CD4-positive, alpha-beta memory T cell (primary cell): Measurements from ENCODE around the gene MASP1. TPM values are rescaled to one million over a fixed set of nuclear protein-coding genes. Genes with fewer than 3 reads are reported as not detected.

Experiments used
- CTCF ChIA-PET: fragments of 350-600 bp; sonication (Branson Sonifier 250); formaldehyde crosslinking; loops from one replicate; lab custom pipeline; 2021; ENCODE audit warnings: inconsistent platforms; ENCODE audit not compliant: partially characterized antibody; lab: Charles Lee
- POLR2A ChIA-PET: fragments of 350-600 bp; sonication (Branson Sonifier 250); formaldehyde crosslinking; loops from one replicate; lab custom pipeline; 2021; ENCODE audit not compliant: partially characterized antibody; lab: Charles Lee
- DNase-seq, 5 donors: peaks; one replicate each; pipeline versions ENCODE4 v3.0.0 to v3.0.0-alpha.2; 2020 to 2022; ENCODE audit warnings: mixed read lengths in 1 of 5
- H3K27ac ChIP-seq: one replicate; pipeline ENCODE4 v1.7.0; 2013; ENCODE audit warnings: low read depth, low read length
- H3K27me3 ChIP-seq: 2 replicates; pipeline ENCODE4 v1.7.0; 2013; ENCODE audit warnings: mild to moderate bottlenecking, low read length, moderate library complexity; ENCODE audit not compliant: insufficient read depth
- H3K36me3 ChIP-seq: 2 replicates; pipeline ENCODE4 v1.7.0; 2013; ENCODE audit warnings: mild to moderate bottlenecking, low read length, moderate library complexity; ENCODE audit not compliant: insufficient read depth
- H3K4me1 ChIP-seq: 2 replicates; pipeline ENCODE4 v1.7.0; 2013; ENCODE audit warnings: mild to moderate bottlenecking, low read length, moderate library complexity; ENCODE audit not compliant: insufficient read depth
- H3K4me3 ChIP-seq, 2 donors: one replicate each; pipeline ENCODE4 v1.7.0; 2013; ENCODE audit warnings: low read length in 2 of 2, mild to moderate bottlenecking in 1 of 2
- H3K9me3 ChIP-seq, 2 donors: one replicate each; pipeline ENCODE4 v1.7.0; 2013; ENCODE audit warnings: low read length in 2 of 2, control low read depth in 1 of 2; ENCODE audit not compliant: control insufficient read depth in 1 of 2
- H3K27ac Mint-ChIP-seq, 7 donors: one replicate each; pipeline ENCODE4 v1.8.0; 2020 to 2021; ENCODE audit warnings: mixed read lengths in 7 of 7, mild to moderate bottlenecking in 6 of 7, inconsistent platforms in 3 of 7, moderate library complexity in 3 of 7
- H3K27me3 Mint-ChIP-seq, 2 donors: one replicate each; pipeline ENCODE4 v1.8.0; 2020 to 2021; ENCODE audit warnings: mixed read lengths in 2 of 2
- H3K36me3 Mint-ChIP-seq, 2 donors: one replicate each; pipeline ENCODE4 v1.8.0; 2020 to 2021; ENCODE audit warnings: mixed read lengths in 2 of 2, inconsistent platforms in 1 of 2, mild to moderate bottlenecking in 1 of 2
- H3K4me1 Mint-ChIP-seq, 4 donors: one replicate each; pipeline ENCODE4 v1.8.0; 2020 to 2021; ENCODE audit warnings: mixed read lengths in 4 of 4, mild to moderate bottlenecking in 1 of 4
- H3K4me3 Mint-ChIP-seq, 8 donors: one replicate each; pipeline ENCODE4 v1.8.0; 2020 to 2021; ENCODE audit warnings: mixed read lengths in 8 of 8, mild to moderate bottlenecking in 7 of 8, moderate library complexity in 6 of 8, inconsistent platforms in 3 of 8
- H3K9me3 Mint-ChIP-seq, 8 donors: one replicate each; pipeline ENCODE4 v1.8.0; 2020 to 2021; ENCODE audit warnings: mixed read lengths in 8 of 8, mild to moderate bottlenecking in 5 of 8, inconsistent platforms in 3 of 8, moderate library complexity in 1 of 8
- intact Hi-C: fragments of 100-400 bp; cut with micrococcal nuclease; formaldehyde crosslinking; loops from one replicate; pipeline ENCODE4 v1.15.1; 2023
- polyA plus RNA-seq, 2 donors: library from polyadenylated mRNA; unstranded; fragments of 300-500 nt; fragmentation: Illumina TruSeq; gene quantifications; one replicate each; pipeline ENCODE4 v1.2.3, GENCODE V29; 2021
- total RNA-seq, 2 experiments: library from RNA; stranded (reverse); gene quantifications; one replicate each; pipeline ENCODE4 v1.2.3, GENCODE V29; 2021

The MASP1 gene
- total and polyA plus RNA-seq, 4 experiments from 2014 or later: not detected

GRCh38 chr3:187266691-187267090 is 24.8 kb downstream of the MASP1 start:
- POLR2A ChIA-PET: no interaction called here
- CTCF ChIA-PET: interaction anchor here (1.0 kb wide), 1 partner anchor 56 kb away, joined by 3 read pairs; no protein-coding TSS in a partner anchor
- intact Hi-C loops: no loop called here
- Mint-ChIP-seq H3K4me3 (no peak overlapping the region), H3K4me1 (no peaks in the 10 kb centered on the region), H3K9me3 (peaks cover 3 to 23% (median 15%) of the 10 kb centered on the region in 8 donors), H3K27me3 (peaks cover 15 to 25% of the 10 kb centered on the region in 2 donors), H3K36me3 (peaks cover 0 to 11% of the 10 kb centered on the region in 2 donors), H3K27ac (no peak overlapping the region)
- no peak overlapping the region for H3K27ac ChIP-seq
- DNase-seq: no peak
- no peaks in the 10 kb centered on the region for H3K36me3 ChIP-seq
- no peaks in the 10 kb centered on the region for H3K9me3 ChIP-seq
- no peaks in the 10 kb centered on the region for H3K4me1 ChIP-seq
- H3K27me3 ChIP-seq: no peaks in the 10 kb centered on the region
- no peak overlapping the region for H3K4me3 ChIP-seq

DNA sequence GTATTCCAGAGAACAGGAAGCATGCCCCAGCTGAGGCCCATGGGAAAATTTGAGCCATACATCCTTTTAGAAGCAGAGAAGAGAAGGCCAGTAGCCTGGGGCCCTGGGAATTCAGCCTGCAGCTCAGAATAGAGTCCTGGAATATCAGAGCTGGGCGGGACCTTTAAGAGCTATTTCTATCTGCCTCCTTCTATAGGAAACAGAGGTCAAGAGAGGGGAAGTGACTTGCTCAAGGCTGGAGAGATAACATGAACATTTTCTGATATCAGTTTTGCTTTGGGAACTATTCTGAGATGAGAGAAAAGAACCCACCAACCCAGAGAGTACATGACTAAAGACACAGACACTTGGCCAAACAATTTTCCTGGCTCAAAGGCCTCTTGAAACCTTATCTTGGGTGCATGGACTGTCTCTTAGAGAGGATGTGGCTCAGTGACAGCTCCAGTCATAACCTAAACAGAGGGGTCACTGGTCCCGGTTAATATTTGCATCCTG is 26.0 kb downstream of the MASP1 start:
- intact Hi-C loops: no loop called here
- POLR2A ChIA-PET: no interaction called here
- Mint-ChIP-seq H3K27ac (no peak overlapping the region), H3K4me3 (no peak overlapping the region), H3K9me3 (peaks cover 3 to 21% (median 14%) of the 10 kb centered on the region in 8 donors), H3K4me1 (no peaks in the 10 kb centered on the region), H3K36me3 (peaks cover 0 to 10% of the 10 kb centered on the region in 2 donors), H3K27me3 (peaks cover 18 to 28% of the 10 kb centered on the region in 2 donors)
- Histone ChIP-seq H3K27ac (no peak overlapping the region), H3K4me3 (no peak overlapping the region), H3K36me3 (no peaks in the 10 kb centered on the region), H3K27me3 (no peaks in the 10 kb centered on the region), H3K4me1 (no peaks in the 10 kb centered on the region), H3K9me3 (no peaks in the 10 kb centered on the region)
- CTCF ChIA-PET: no interaction called here
- DNase-seq: no peak

- no peaks in the 10 kb centered on the region for H3K4me1 Mint-ChIP-seq
- Histone ChIP-seq H3K27me3 (no peaks in the 10 kb centered on the region), H3K4me3 (no peak overlapping the region), H3K27ac (no peak overlapping the region), H3K9me3 (no peaks in the 10 kb centered on the region), H3K36me3 (no peaks in the 10 kb centered on the region), H3K4me1 (no peaks in the 10 kb centered on the region)
- POLR2A ChIA-PET: no interaction called here
- peaks cover 18 to 23% of the 10 kb centered on the region in 2 donors for H3K27me3 Mint-ChIP-seq
- peaks cover 0 to 5% of the 10 kb centered on the region in 2 donors for H3K36me3 Mint-ChIP-seq
- intact Hi-C loops: no loop called here
- H3K4me3 Mint-ChIP-seq: no peak overlapping the region
- peaks cover 0 to 19% (median 11%) of the 10 kb centered on the region in 8 donors for H3K9me3 Mint-ChIP-seq
- no peak overlapping the region for H3K27ac Mint-ChIP-seq
- DNase-seq: no peak
- CTCF ChIA-PET: no interaction called here
Observed at GRCh38 chr3:187264911-187265310, 26.6 kb downstream of the MASP1 start.

GRCh38 chr3:187264021-187264420 is 27.5 kb downstream of the MASP1 start:
- intact Hi-C loops: no loop called here
- DNase-seq: no peak
- POLR2A ChIA-PET: no interaction called here
- H3K36me3 Mint-ChIP-seq: no peaks in the 10 kb centered on the region
- Histone ChIP-seq H3K4me3 (no peak overlapping the region), H3K9me3 (no peaks in the 10 kb centered on the region), H3K27ac (no peak overlapping the region), H3K27me3 (no peaks in the 10 kb centered on the region), H3K36me3 (no peaks in the 10 kb centered on the region), H3K4me1 (no peaks in the 10 kb centered on the region)
- H3K4me1 Mint-ChIP-seq: no peaks in the 10 kb centered on the region
- peaks cover 0 to 10% (median 4%) of the 10 kb centered on the region in 8 donors for H3K9me3 Mint-ChIP-seq
- H3K4me3 Mint-ChIP-seq: no peak overlapping the region
- H3K27ac Mint-ChIP-seq: no peak overlapping the region
- H3K27me3 Mint-ChIP-seq: peaks cover 20 to 23% of the 10 kb centered on the region in 2 donors
- CTCF ChIA-PET: no interaction called here

GRCh38 chr3:187263270-187263669 is 28.3 kb downstream of the MASP1 start:
- no peak overlapping the region for H3K4me3 ChIP-seq
- CTCF ChIA-PET: no interaction called here
- no peaks in the 10 kb centered on the region for H3K9me3 ChIP-seq
- H3K27me3 Mint-ChIP-seq: peaks cover 22 to 23% of the 10 kb centered on the region in 2 donors
- POLR2A ChIA-PET: no interaction called here
- H3K27me3 ChIP-seq: no peaks in the 10 kb centered on the region
- no peaks in the 10 kb centered on the region for H3K4me1 ChIP-seq
- DNase-seq: no peak
- no peak overlapping the region for H3K4me3 Mint-ChIP-seq
- H3K27ac Mint-ChIP-seq: no peak overlapping the region
- H3K27ac ChIP-seq: no peak overlapping the region
- H3K4me1 Mint-ChIP-seq: no peaks in the 10 kb centered on the region
- H3K36me3 Mint-ChIP-seq: no peaks in the 10 kb centered on the region
- no peaks in the 10 kb centered on the region for H3K36me3 ChIP-seq
- intact Hi-C loops: no loop called here
- peaks cover 0 to 5% (median under 1%) of the 10 kb centered on the region in 8 donors for H3K9me3 Mint-ChIP-seq

- H3K4me3 ChIP-seq: no peak overlapping the region
- Mint-ChIP-seq H3K36me3 (no peaks in the 10 kb centered on the region), H3K9me3 (no peaks in the 10 kb centered on the region), H3K4me1 (no peaks in the 10 kb centered on the region), H3K4me3 (no peak overlapping the region), H3K27ac (no peak overlapping the region), H3K27me3 (peaks cover 16 to 19% of the 10 kb centered on the region in 2 donors)
- intact Hi-C loops: no loop called here
- no peaks in the 10 kb centered on the region for H3K36me3 ChIP-seq
- POLR2A ChIA-PET: no interaction called here
- H3K9me3 ChIP-seq: no peaks in the 10 kb centered on the region
- CTCF ChIA-PET: no interaction called here
- H3K27me3 ChIP-seq: no peaks in the 10 kb centered on the region
- DNase-seq: no peak
- H3K27ac ChIP-seq: no peak overlapping the region
- no peaks in the 10 kb centered on the region for H3K4me1 ChIP-seq
Observed at GRCh38 chr3:187262360-187262759, 29.2 kb downstream of the MASP1 start.

- Histone ChIP-seq H3K9me3 (no peaks in the 10 kb centered on the region), H3K4me3 (no peak overlapping the region), H3K27ac (no peak overlapping the region), H3K36me3 (no peaks in the 10 kb centered on the region), H3K4me1 (no peaks in the 10 kb centered on the region), H3K27me3 (no peaks in the 10 kb centered on the region)
- intact Hi-C loops: no loop called here
- no peak overlapping the region for H3K27ac Mint-ChIP-seq
- no peaks in the 10 kb centered on the region for H3K9me3 Mint-ChIP-seq
- H3K4me1 Mint-ChIP-seq: no peaks in the 10 kb centered on the region
- ChIA-PET CTCF (no interaction called here), POLR2A (no interaction called here)
- no peaks in the 10 kb centered on the region for H3K36me3 Mint-ChIP-seq
- DNase-seq: no peak
- H3K4me3 Mint-ChIP-seq: no peak overlapping the region
- peaks cover 15 to 18% of the 10 kb centered on the region in 2 donors for H3K27me3 Mint-ChIP-seq
Observed at GRCh38 chr3:187261541-187261969, 30.0 kb downstream of the MASP1 start.
